ENCODE measurements around the gene CPEB3. TPM values are rescaled to one million over a fixed set of nuclear protein-coding genes. Genes with fewer than 3 reads are reported as not detected.
"Not testable (repeated sequence)": the region's sequence is repeated elsewhere in the genome, so short reads cannot be mapped to it uniquely, and the experiment has no call there.

CPEB3 gene
- polyA plus RNA-seq (2013, experiment 1 of 2), result 0.66 TPM
- 0.70 TPM for polyA plus RNA-seq (2013, experiment 2 of 2)

- Histone ChIP-seq H2BK5ac (ENCODE audit: low read depth, low read length, poor library complexity, severe bottlenecking) (peak within 1 kb of the TSS; percentile 3), H3K14ac (ENCODE audit: low read length in 2 of 2) (peak within 1 kb of the TSS in 1 of 2 experiments; percentile 91), H2AK5ac (ENCODE audit: low read length, severe bottlenecking) (no peak within 1 kb of the TSS), H3K27ac (ENCODE audit: low read length, poor library complexity, severe bottlenecking) (peak within 1 kb of the TSS; percentile 63), H3K4me2 (ENCODE audit: low read length, poor library complexity, severe bottlenecking) (peak within 1 kb of the TSS; percentile 98), H4K91ac (ENCODE audit: low read length) (peak within 1 kb of the TSS; percentile 90), H3K4me1 (ENCODE audit: control insufficient read depth, insufficient read depth, low read depth, low read length) (peaks cover 5% of the 10 kb centered on the region), H3K9ac (ENCODE audit: low read length) (peak within 1 kb of the TSS; percentile 98), H4K8ac (ENCODE audit: low read length) (peak within 1 kb of the TSS; percentile 92), H2BK120ac (ENCODE audit: low read depth, low read length) (peak within 1 kb of the TSS; percentile 73), H3K27me3 (ENCODE audit: control insufficient read depth in 1 of 2, insufficient read depth in 1 of 2, low read length in 2 of 2) (no peaks in the 10 kb centered on the region), H3K4me3 (ENCODE audit: insufficient read depth in 1 of 2, low read depth in 1 of 2, low read length in 2 of 2) (peak within 1 kb of the TSS; percentile 96 to 97), H3K36me3 (ENCODE audit: control insufficient read depth in 1 of 2, insufficient read depth in 2 of 2, low read depth in 1 of 2, low read length in 2 of 2) (peaks cover 10 to 20% of the 10 kb centered on the region in 2 experiments), H3K23ac (ENCODE audit: low read length in 2 of 2) (peak within 1 kb of the TSS in 1 of 2 experiments; percentile 98), H3K18ac (ENCODE audit: low read depth in 1 of 2, low read length in 2 of 2) (peak within 1 kb of the TSS; percentile 90 to 99), H2BK12ac (ENCODE audit: low read length in 2 of 2) (peak within 1 kb of the TSS; percentile 25 to 68), H3K9me3 (ENCODE audit: control insufficient read depth, low read length) (no peaks in the 10 kb centered on the region), H2AFZ (ENCODE audit: low read depth, low read length) (peak within 1 kb of the TSS; percentile 63), H3K79me1 (replicated peaks; ENCODE audit: low read length, poor library complexity, severe bottlenecking) (peaks cover 8% of the 10 kb centered on the region), H2BK15ac (ENCODE audit: low read depth, poor library complexity, severe bottlenecking) (peak within 1 kb of the TSS; percentile 98), H3K4ac (ENCODE audit: low read depth in 1 of 2, low read length in 2 of 2) (peak within 1 kb of the TSS; percentile 75 to 99)
- WGBS, result under 1% methylated on average over 70 of the region's 79 CpGs
- DNase-seq, result peak; percentile 96
Measured at GRCh38 chr10:92290837-92291615, at the start of gene CPEB3, which contains the start of gene MARCHF5. Gene CPEB3 (minus strand): TSS chr10:92291078. CDS start chr10:92240350, 50,728 bp downstream. Gene MARCHF5 (plus strand): TSS chr10:92291167. CDS start chr10:92291495, 328 bp downstream.

- H2AK5ac ChIP-seq (ENCODE audit: low read length, severe bottlenecking); H4K8ac ChIP-seq (ENCODE audit: low read length); H3K27ac ChIP-seq (ENCODE audit: low read length, poor library complexity, severe bottlenecking); H3K18ac ChIP-seq (ENCODE audit: low read depth in 1 of 2, low read length in 2 of 2); H2BK12ac ChIP-seq (ENCODE audit: low read length in 2 of 2); H3K4ac ChIP-seq (ENCODE audit: low read depth in 1 of 2, low read length in 2 of 2); H3K4me1 ChIP-seq (ENCODE audit: control insufficient read depth, insufficient read depth, low read depth, low read length); H3K9ac ChIP-seq (ENCODE audit: low read length); H3K27me3 ChIP-seq (ENCODE audit: control insufficient read depth in 1 of 2, insufficient read depth in 1 of 2, low read length in 2 of 2); H3K14ac ChIP-seq (ENCODE audit: low read length in 2 of 2); DNase-seq; H3K9me3 ChIP-seq (ENCODE audit: control insufficient read depth, low read length); H4K91ac ChIP-seq (ENCODE audit: low read length); H2BK5ac ChIP-seq (ENCODE audit: low read depth, low read length, poor library complexity, severe bottlenecking); H3K36me3 ChIP-seq (ENCODE audit: control insufficient read depth in 1 of 2, insufficient read depth in 2 of 2, low read depth in 1 of 2, low read length in 2 of 2); H2BK120ac ChIP-seq (ENCODE audit: low read depth, low read length); H3K23ac ChIP-seq (ENCODE audit: low read length in 2 of 2); H2AFZ ChIP-seq (ENCODE audit: low read depth, low read length); H2BK15ac ChIP-seq (ENCODE audit: low read depth, poor library complexity, severe bottlenecking); H3K4me3 ChIP-seq (ENCODE audit: insufficient read depth in 1 of 2, low read depth in 1 of 2, low read length in 2 of 2); H3K4me2 ChIP-seq (ENCODE audit: low read length, poor library complexity, severe bottlenecking): not testable (repeated sequence)
- WGBS, result 99% methylated on average over 6 of the region's 6 CpGs
- H3K79me1 ChIP-seq (replicated peaks; ENCODE audit: low read length, poor library complexity, severe bottlenecking), result peaks cover 18% of the 10 kb centered on the region
Measured at GRCh38 chr10:92329927-92330326, 39.0 kb upstream of the CPEB3 start.

GRCh38 chr10:92328993-92329392 lies 38.1 kb upstream of the CPEB3 start:
- H2BK12ac ChIP-seq (ENCODE audit: low read length in 2 of 2), result no peak overlapping the region
- no peak overlapping the region for H3K23ac ChIP-seq (ENCODE audit: low read length in 2 of 2)
- peaks cover 0 to 5% of the 10 kb centered on the region in 2 experiments for H3K36me3 ChIP-seq (ENCODE audit: control insufficient read depth in 1 of 2, insufficient read depth in 2 of 2, low read depth in 1 of 2, low read length in 2 of 2)
- no peak overlapping the region for H4K8ac ChIP-seq (ENCODE audit: low read length)
- H2BK5ac ChIP-seq (ENCODE audit: low read depth, low read length, poor library complexity, severe bottlenecking), result no peak overlapping the region
- H3K27me3 ChIP-seq (ENCODE audit: control insufficient read depth in 1 of 2, insufficient read depth in 1 of 2, low read length in 2 of 2), result no peaks in the 10 kb centered on the region
- H3K4ac ChIP-seq (ENCODE audit: low read depth in 1 of 2, low read length in 2 of 2), result no peak overlapping the region
- H4K91ac ChIP-seq (ENCODE audit: low read length), result no peak overlapping the region
- H2AFZ ChIP-seq (ENCODE audit: low read depth, low read length), result no peak overlapping the region
- no peak overlapping the region for H2AK5ac ChIP-seq (ENCODE audit: low read length, severe bottlenecking)
- no peak overlapping the region for H3K4me3 ChIP-seq (ENCODE audit: insufficient read depth in 1 of 2, low read depth in 1 of 2, low read length in 2 of 2)
- H3K14ac ChIP-seq (ENCODE audit: low read length in 2 of 2), result no peak overlapping the region
- H2BK15ac ChIP-seq (ENCODE audit: low read depth, poor library complexity, severe bottlenecking), result no peak overlapping the region
- H3K79me1 ChIP-seq (replicated peaks; ENCODE audit: low read length, poor library complexity, severe bottlenecking), result peaks cover 16% of the 10 kb centered on the region
- no peaks in the 10 kb centered on the region for H3K4me1 ChIP-seq (ENCODE audit: control insufficient read depth, insufficient read depth, low read depth, low read length)
- H3K27ac ChIP-seq (ENCODE audit: low read length, poor library complexity, severe bottlenecking), result no peak overlapping the region
- no peak overlapping the region for H2BK120ac ChIP-seq (ENCODE audit: low read depth, low read length)
- no peaks in the 10 kb centered on the region for H3K9me3 ChIP-seq (ENCODE audit: control insufficient read depth, low read length)
- H3K9ac ChIP-seq (ENCODE audit: low read length), result no peak overlapping the region
- no peak overlapping the region for H3K18ac ChIP-seq (ENCODE audit: low read depth in 1 of 2, low read length in 2 of 2)
- no peak for DNase-seq
- H3K4me2 ChIP-seq (ENCODE audit: low read length, poor library complexity, severe bottlenecking), result no peak overlapping the region

Data from mesenchymal stem cell (in vitro differentiated cells and primary cell).